NCI-H345 treated with DMSO at 0.1 percent for 48 hours (cell line): ENCODE measurements around the gene NUP93.
"Not testable (repeated sequence)": the region's sequence is repeated elsewhere in the genome, so short reads cannot be mapped to it uniquely, and the experiment has no call there.

Experiments used
- DNase-seq: peaks from one replicate; lab custom pipeline; 2025; ENCODE audit not compliant: unreplicated experiment; lab: John Stamatoyannopoulos, UW

Gene NUP93

GRCh38 chr16:56708525-56709442 is 21.1 kb upstream of the NUP93 start:
- no peak for DNase-seq

GRCh38 chr16:56709443-56710040 is 20.4 kb upstream of the NUP93 start:
- no peak for DNase-seq

- no peak for DNase-seq
Measured at GRCh38 chr16:56710181-56710737, 19.7 kb upstream of the NUP93 start.

GRCh38 chr16:56711862-56712261 is 18.1 kb upstream of the NUP93 start:
- DNase-seq = no peak

- DNase-seq = no peak
Measured at GRCh38 chr16:56713794-56714193, 16.1 kb upstream of the NUP93 start.

GRCh38 chr16:56715126-56715525 is 14.8 kb upstream of the NUP93 start:
- DNase-seq = no peak

- DNase-seq = no peak
Measured at GRCh38 chr16:56716761-56717160, 13.2 kb upstream of the NUP93 start.

GRCh38 chr16:56717532-56717931 is 12.4 kb upstream of the NUP93 start:
- DNase-seq = not testable (repeated sequence)

- no peak for DNase-seq
Measured at GRCh38 chr16:56722200-56722842, 7.6 kb upstream of the NUP93 start.

- no peak for DNase-seq
Measured at GRCh38 chr16:56724191-56724590, 5.7 kb upstream of the NUP93 start.

- DNase-seq = no peak
Measured at GRCh38 chr16:56726283-56726682, 3.6 kb upstream of the NUP93 start.

GRCh38 chr16:56726926-56727325 is 3.0 kb upstream of the NUP93 start:
- DNase-seq = no peak

GRCh38 chr16:56728027-56728426 is 1.9 kb upstream of the NUP93 start:
- DNase-seq = no peak

GRCh38 chr16:56728980-56729734 is 772 bp upstream of the NUP93 start:
- no peak for DNase-seq

- no peak for DNase-seq
Measured at GRCh38 chr16:56732366-56732765, 2.4 kb downstream of the NUP93 start.

- DNase-seq = no peak
Measured at GRCh38 chr16:56732832-56733231, 2.9 kb downstream of the NUP93 start.

GRCh38 chr16:56734429-56734828 is 4.5 kb downstream of the NUP93 start:
- DNase-seq = no peak

- DNase-seq = no peak
Measured at GRCh38 chr16:56736476-56736875, 6.5 kb downstream of the NUP93 start.

GRCh38 chr16:56737539-56737938 is 7.6 kb downstream of the NUP93 start:
- DNase-seq = no peak

GRCh38 chr16:56738221-56738620 is 8.3 kb downstream of the NUP93 start:
- no peak for DNase-seq

GRCh38 chr16:56739378-56739777 is 9.4 kb downstream of the NUP93 start:
- DNase-seq = not testable (repeated sequence)
